ENCODE data around the gene WDR87. TPM values are rescaled to one million over a fixed set of nuclear protein-coding genes. Genes with fewer than 3 reads are reported as not detected.

The WDR87 gene
- total and polyA plus RNA-seq, 9 of the 15 experiments (the other 6 are each of a cell fraction or from before 2014, with no cell fraction given), result not detected

DNA sequence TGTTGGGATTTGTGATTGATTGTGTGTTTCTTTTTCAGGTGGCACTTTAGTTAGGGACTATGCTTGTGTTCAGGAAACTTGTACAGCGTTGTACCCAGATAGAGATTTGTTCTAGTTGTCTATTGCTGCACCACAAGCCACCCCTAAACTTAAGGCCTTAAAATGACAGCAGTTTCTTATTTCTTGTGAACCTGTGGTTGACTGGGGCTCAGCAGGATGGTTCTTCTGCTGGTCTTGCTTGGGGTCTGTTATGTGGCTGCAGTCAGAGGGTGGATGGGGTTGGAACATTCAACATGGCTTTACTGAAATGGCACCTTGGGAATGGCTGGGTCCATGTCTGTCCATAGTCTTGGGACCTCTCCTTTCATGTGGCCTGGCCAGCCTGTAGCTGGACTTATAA, 28.9 kb upstream of the WDR87 start:
- ATAC-seq (no peak), DNase-seq (ENCODE audit: extremely low read depth in 1 of 4, low spot score in 3 of 4) (no peak), FAIRE-seq (no peak)
- Histone ChIP-seq H3K27ac (ENCODE audit: extremely low read depth, low read depth, low read length) (no peak overlapping the region), H3K4me2 (ENCODE audit: insufficient read depth, low read length) (no peak overlapping the region), H4K20me1 (replicated peaks; ENCODE audit: control insufficient read depth, insufficient read depth, low read length) (no peaks in the 10 kb centered on the region), H3K9me1 (ENCODE audit: control insufficient read depth, insufficient read depth, low read length) (no peaks in the 10 kb centered on the region), H3K79me2 (ENCODE audit: control insufficient read depth, insufficient read depth, low read length) (no peaks in the 10 kb centered on the region), H3K27me3 (ENCODE audit: control insufficient read depth in 2 of 2, insufficient read depth in 2 of 2, low read length in 2 of 2) (peaks cover 0 to 7% of the 10 kb centered on the region in 2 experiments; a peak in 1 of 5 replicates), H3K4me3 (no peak overlapping the region), H2AFZ (ENCODE audit: low read depth, low read length) (no peak overlapping the region), H3K36me3 (ENCODE audit: control insufficient read depth, insufficient read depth, low read length) (no peaks in the 10 kb centered on the region), H3K9me3 (replicated peaks; ENCODE audit: control insufficient read depth, insufficient read depth, low read depth, low read length) (no peaks in the 10 kb centered on the region), H3K9ac (ENCODE audit: insufficient read depth in 1 of 2, low read depth in 2 of 2, low read length in 2 of 2) (no peak overlapping the region), H3K4me1 (replicated peaks in 1 of 2; ENCODE audit: control insufficient read depth in 2 of 2, insufficient read depth in 2 of 2, low read length in 2 of 2) (peaks cover 0 to 6% of the 10 kb centered on the region in 2 experiments; a peak in 2 of 5 replicates)
- no TSS peak for BruUV-seq (replicated peaks)
- in situ Hi-C loops (cut with MboI) (no loop called here), intact Hi-C loops (cut with micrococcal nuclease) (no loop called here)
- ChIA-PET CTCF (ENCODE audit: low intra/inter-chr PET ratio) (no interaction called here), POLR2A (no interaction called here)
- TF ChIP-seq ZC3H4 (CRISPR knock-in tag; IDR thresholded peaks at IDR 0.05; ENCODE audit: borderline replicate concordance) (no peak), TARDBP (IDR thresholded peaks at IDR 0.05) (no peak), ZNF77 (CRISPR knock-in tag; IDR thresholded peaks at IDR 0.05) (no peak), CHD2 (IDR thresholded peaks at IDR 0.05; ENCODE audit: low read depth, low read length) (no peak), TBP (optimal IDR thresholded peaks at IDR 0.05; ENCODE audit: low read depth, low read length) (no peak), FOXM1 (IDR thresholded peaks at IDR 0.05; ENCODE audit: low read depth) (no peak), FOXM1 (CRISPR knock-in tag; IDR thresholded peaks at IDR 0.05; ENCODE audit: low read depth) (no peak), HNRNPL (IDR thresholded peaks at IDR 0.05; ENCODE audit: low read depth, low read length) (no peak), RHOXF2B (CRISPR knock-in tag; conservative IDR thresholded peaks at IDR 0.05) (no peak), HMGN3 (IDR thresholded peaks at IDR 0.05; ENCODE audit: borderline replicate concordance, extremely low read depth, insufficient read length, low read depth, low read length) (no peak), HDAC1 (IDR thresholded peaks at IDR 0.05) (no peak), MBD2 (IDR thresholded peaks at IDR 0.05; ENCODE audit: borderline replicate concordance, low read depth) (no peak), ZNF668 (CRISPR knock-in tag; IDR thresholded peaks at IDR 0.05) (no peak), NFATC3 (IDR thresholded peaks at IDR 0.05) (no peak)
- TF ChIP-seq, protein P1, sequence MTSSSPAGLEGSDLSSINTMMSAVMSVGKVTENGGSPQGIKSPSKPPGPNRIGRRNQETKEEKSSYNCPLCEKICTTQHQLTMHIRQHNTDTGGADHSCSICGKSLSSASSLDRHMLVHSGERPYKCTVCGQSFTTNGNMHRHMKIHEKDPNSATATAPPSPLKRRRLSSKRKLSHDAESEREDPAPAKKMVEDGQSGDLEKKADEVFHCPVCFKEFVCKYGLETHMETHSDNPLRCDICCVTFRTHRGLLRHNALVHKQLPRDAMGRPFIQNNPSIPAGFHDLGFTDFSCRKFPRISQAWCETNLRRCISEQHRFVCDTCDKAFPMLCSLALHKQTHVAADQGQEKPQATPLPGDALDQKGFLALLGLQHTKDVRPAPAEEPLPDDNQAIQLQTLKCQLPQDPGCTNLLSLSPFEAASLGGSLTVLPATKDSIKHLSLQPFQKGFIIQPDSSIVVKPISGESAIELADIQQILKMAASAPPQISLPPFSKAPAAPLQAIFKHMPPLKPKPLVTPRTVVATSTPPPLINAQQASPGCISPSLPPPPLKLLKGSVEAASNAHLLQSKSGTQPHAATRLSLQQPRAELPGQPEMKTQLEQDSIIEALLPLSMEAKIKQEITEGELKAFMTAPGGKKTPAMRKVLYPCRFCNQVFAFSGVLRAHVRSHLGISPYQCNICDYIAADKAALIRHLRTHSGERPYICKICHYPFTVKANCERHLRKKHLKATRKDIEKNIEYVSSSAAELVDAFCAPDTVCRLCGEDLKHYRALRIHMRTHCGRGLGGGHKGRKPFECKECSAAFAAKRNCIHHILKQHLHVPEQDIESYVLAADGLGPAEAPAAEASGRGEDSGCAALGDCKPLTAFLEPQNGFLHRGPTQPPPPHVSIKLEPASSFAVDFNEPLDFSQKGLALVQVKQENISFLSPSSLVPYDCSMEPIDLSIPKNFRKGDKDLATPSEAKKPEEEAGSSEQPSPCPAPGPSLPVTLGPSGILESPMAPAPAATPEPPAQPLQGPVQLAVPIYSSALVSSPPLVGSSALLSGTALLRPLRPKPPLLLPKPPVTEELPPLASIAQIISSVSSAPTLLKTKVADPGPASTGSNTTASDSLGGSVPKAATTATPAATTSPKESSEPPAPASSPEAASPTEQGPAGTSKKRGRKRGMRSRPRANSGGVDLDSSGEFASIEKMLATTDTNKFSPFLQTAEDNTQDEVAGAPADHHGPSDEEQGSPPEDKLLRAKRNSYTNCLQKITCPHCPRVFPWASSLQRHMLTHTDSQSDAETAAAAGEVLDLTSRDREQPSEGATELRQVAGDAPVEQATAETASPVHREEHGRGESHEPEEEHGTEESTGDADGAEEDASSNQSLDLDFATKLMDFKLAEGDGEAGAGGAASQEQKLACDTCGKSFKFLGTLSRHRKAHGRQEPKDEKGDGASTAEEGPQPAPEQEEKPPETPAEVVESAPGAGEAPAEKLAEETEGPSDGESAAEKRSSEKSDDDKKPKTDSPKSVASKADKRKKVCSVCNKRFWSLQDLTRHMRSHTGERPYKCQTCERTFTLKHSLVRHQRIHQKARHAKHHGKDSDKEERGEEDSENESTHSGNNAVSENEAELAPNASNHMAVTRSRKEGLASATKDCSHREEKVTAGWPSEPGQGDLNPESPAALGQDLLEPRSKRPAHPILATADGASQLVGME (CRISPR knock-in tag; IDR thresholded peaks at IDR 0.05), result no peak
- TF ChIP-seq, protein P2, sequence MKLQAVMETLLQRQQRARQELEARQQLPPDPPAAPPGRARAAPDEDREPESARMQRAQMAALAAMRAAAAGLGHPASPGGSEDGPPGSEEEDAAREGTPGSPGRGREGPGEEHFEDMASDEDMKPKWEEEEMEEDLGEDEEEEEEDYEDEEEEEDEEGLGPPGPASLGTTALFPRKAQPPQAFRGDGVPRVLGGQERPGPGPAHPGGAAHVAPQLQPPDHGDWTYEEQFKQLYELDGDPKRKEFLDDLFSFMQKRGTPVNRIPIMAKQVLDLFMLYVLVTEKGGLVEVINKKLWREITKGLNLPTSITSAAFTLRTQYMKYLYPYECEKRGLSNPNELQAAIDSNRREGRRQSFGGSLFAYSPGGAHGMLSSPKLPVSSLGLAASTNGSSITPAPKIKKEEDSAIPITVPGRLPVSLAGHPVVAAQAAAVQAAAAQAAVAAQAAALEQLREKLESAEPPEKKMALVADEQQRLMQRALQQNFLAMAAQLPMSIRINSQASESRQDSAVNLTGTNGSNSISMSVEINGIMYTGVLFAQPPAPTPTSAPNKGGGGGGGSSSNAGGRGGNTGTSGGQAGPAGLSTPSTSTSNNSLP (IDR thresholded peaks at IDR 0.05; ENCODE audit: borderline replicate concordance, low read depth, low read length), result no peak
- TF ChIP-seq, protein P3, sequence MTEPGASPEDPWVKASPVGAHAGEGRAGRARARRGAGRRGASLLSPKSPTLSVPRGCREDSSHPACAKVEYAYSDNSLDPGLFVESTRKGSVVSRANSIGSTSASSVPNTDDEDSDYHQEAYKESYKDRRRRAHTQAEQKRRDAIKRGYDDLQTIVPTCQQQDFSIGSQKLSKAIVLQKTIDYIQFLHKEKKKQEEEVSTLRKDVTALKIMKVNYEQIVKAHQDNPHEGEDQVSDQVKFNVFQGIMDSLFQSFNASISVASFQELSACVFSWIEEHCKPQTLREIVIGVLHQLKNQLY (CRISPR knock-in tag; conservative IDR thresholded peaks at IDR 0.05), result no peak
- 12% methylated on average over 1 of the region's 1 CpG for WGBS (ENCODE audit: insufficient coverage, low coverage, missing lambda C conversion rate)

All from K562 (cell line).